Measurements from ENCODE around the gene C2orf66. TPM values are rescaled to one million over a fixed set of nuclear protein-coding genes. Genes with fewer than 3 reads are reported as not detected.

Gene C2orf66
- total RNA-seq = under 0.01 and 0.12 TPM in 2 replicates

GRCh38 chr2:196809260-196809659, at the start of gene C2orf66:
Gene C2orf66, minus strand, starts transcription at chr2:196809355. Its CDS starts 19 bp downstream, at chr2:196809336.

Small RNA genes within 50 kb of the gene (small RNA-seq; reads per million reads assigned to genes)
- gene AC012486.1 = not detected

Other genes starting within 250 kb of the C2orf66 start
- 19.3 and 32.6 TPM in 2 replicates for gene HECW2, start 215.8 kb downstream of the C2orf66 start, total RNA-seq
- gene CCDC150, start 169.6 kb downstream of the C2orf66 start, total RNA-seq = 4.5 and 5.0 TPM in 2 replicates
- 34.6 and 36.5 TPM in 2 replicates for gene GTF3C3, start 9.7 kb downstream of the C2orf66 start, total RNA-seq
- 9.2 and 12.0 TPM in 2 replicates for gene PGAP1, start 117.4 kb upstream of the C2orf66 start, total RNA-seq